ENCODE measurements around the gene SMAD3. TPM values are rescaled to one million over a fixed set of nuclear protein-coding genes. Genes with fewer than 3 reads are reported as not detected.
"Not testable (repeated sequence)": the region's sequence is repeated elsewhere in the genome, so short reads cannot be mapped to it uniquely, and the experiment has no call there.

Gene SMAD3
- total RNA-seq, 1 donor from 2014 or later: 89.3 TPM

DNA sequence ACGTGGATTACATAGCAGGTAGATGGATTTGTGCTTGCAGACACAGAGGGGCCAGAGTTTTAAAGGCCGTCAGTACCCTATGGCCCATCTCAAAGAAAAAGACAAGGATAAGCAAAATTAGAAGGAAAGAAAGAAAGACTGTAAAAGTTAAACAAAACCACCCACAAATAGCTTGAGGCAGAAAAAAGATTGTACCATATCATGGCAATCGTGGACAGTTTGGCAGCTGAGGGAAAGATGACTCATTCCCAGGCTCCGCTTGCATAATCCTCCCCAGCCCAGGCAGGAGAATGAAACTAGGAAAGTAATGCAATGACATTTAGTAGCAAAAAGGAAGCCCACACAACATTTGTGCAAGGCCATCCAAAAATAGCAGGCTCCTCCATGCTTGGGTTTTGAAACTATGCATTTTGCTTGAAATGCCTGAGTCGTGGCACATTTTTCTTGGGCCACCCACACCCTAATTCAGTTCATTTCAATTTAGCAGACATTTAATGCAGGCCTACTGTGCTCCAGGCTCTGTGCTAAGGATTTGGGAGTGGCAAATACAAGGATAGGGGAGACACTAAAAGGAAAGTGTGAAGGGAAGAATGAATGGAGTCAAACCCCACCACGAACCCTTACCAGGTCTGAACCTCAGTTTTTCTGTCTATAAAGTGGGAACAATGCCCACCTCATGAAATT is 40.9 kb upstream of the SMAD3 start:
- TF ChIP-seq CTCF (IDR thresholded peaks at IDR 0.05): no peak
- no peak overlapping the region for H3K4me3 ChIP-seq
- peaks cover 14 to 27% of the 10 kb centered on the region in 2 donors for H3K4me1 ChIP-seq
- no peaks in the 10 kb centered on the region for H3K9me3 ChIP-seq
- peak; percentile 55 to 93 for DNase-seq (ENCODE audit: low spot score in 2 of 2)
- H3K27me3 ChIP-seq: no peaks in the 10 kb centered on the region
- H3K36me3 ChIP-seq: no peaks in the 10 kb centered on the region
- intact Hi-C loops (cut with DNase I): loop anchor here (1.0 to 2.0 kb wide), 2 partner anchors 20 to 52 kb away; no protein-coding TSS in a partner anchor
- peak overlapping the region; percentile 55 to 60 for H3K27ac ChIP-seq

DNA sequence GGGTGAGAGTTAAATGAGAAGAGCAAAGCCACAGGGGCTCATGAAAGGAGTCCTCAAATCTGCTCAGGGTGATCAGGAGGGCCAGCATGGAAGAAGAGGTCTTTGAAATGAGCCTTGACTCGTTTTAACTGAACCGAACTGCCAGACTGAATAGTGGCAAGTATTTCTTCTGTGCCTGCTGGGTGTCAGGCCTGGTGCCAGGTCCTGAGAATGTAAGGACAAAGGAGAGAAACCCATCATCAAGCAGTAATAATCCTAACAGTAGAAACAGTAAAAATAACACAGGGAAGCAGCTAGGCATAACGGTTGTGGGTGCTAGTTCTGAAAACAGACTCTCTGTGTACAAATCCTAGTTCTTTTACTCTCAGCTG is 40.4 kb upstream of the SMAD3 start:
- intact Hi-C loops (cut with DNase I): loop anchor here (1.0 to 2.0 kb wide), 2 partner anchors 19 to 52 kb away; no protein-coding TSS in a partner anchor
- DNase-seq (ENCODE audit: low spot score in 2 of 2): peak in 1 of 2 donors; percentile 54
- no peak for TF ChIP-seq CTCF (IDR thresholded peaks at IDR 0.05)

DNA sequence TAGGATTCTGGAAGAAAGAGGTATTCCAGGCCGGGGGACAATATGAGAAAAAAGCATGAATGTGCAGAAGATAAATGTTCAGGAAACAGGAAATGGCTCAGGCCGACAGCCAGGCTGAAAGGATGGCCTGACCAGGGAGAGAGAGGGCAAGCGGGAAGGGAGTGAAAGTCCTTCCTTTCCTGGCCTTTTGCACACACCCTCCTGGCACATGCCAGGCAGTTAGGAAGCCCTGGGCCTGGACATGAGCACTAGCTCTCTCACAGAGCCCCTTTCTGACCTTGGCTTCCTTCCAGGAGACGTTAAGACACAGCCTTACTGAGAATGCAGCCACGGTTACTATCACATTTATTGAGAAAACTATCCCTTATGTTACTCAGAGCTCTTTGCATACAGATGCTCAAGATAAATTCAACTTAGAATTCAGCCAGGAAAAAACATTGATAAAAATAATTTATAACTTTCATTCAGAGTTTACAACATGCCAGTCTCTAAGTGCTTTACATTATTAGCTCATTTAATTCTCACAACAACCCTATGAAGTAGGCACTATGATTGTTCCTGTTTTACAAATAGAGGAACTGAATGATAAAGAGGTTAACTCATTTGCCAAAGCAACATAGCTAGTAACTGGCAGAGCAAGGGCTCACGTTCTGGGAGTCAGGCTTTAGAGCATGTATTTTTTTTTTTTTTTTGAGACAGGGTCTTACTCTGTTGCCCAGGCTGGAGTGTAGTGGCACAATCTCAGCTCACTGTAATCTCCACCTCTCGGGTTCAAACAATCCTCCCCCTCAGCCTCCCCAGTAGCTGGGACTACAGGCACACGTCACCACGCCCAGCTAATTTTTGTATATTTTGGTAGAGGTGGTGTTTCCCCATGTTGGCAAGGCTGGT is 39.4 kb upstream of the SMAD3 start:
- H3K9me3 ChIP-seq: no peaks in the 10 kb centered on the region
- no peaks in the 10 kb centered on the region for H3K36me3 ChIP-seq
- peaks cover 14 to 27% of the 10 kb centered on the region in 2 donors for H3K4me1 ChIP-seq
- H3K27me3 ChIP-seq: no peaks in the 10 kb centered on the region
- peak overlapping the region; percentile 55 to 60 for H3K27ac ChIP-seq
- DNase-seq (ENCODE audit: low spot score in 2 of 2): peak in 1 of 2 donors; percentile 70
- no peak for TF ChIP-seq CTCF (IDR thresholded peaks at IDR 0.05)
- intact Hi-C loops (cut with DNase I): loop anchor here (2.0 kb wide), 1 partner anchor 51 kb away; no protein-coding TSS in a partner anchor
- no peak overlapping the region for H3K4me3 ChIP-seq

More for the DNA sequence above, 40.4 kb upstream of the SMAD3 start:
- H3K4me3 ChIP-seq: no peak overlapping the region
- H3K36me3 ChIP-seq: no peaks in the 10 kb centered on the region
- no peaks in the 10 kb centered on the region for H3K9me3 ChIP-seq
- peak overlapping the region; percentile 55 to 60 for H3K27ac ChIP-seq
- H3K4me1 ChIP-seq: peaks cover 14 to 27% of the 10 kb centered on the region in 2 donors
- H3K27me3 ChIP-seq: no peaks in the 10 kb centered on the region

GRCh38 chr15:67026610-67026967 is 38.8 kb upstream of the SMAD3 start:
- peak overlapping the region; percentile 55 to 60 for H3K27ac ChIP-seq
- intact Hi-C loops (cut with DNase I): no loop called here
- H3K36me3 ChIP-seq: no peaks in the 10 kb centered on the region
- peaks cover 14 to 27% of the 10 kb centered on the region in 2 donors for H3K4me1 ChIP-seq
- TF ChIP-seq CTCF (IDR thresholded peaks at IDR 0.05): no peak
- H3K4me3 ChIP-seq: no peak overlapping the region
- H3K27me3 ChIP-seq: no peaks in the 10 kb centered on the region
- no peaks in the 10 kb centered on the region for H3K9me3 ChIP-seq
- no peak for DNase-seq (ENCODE audit: low spot score in 2 of 2)

DNA sequence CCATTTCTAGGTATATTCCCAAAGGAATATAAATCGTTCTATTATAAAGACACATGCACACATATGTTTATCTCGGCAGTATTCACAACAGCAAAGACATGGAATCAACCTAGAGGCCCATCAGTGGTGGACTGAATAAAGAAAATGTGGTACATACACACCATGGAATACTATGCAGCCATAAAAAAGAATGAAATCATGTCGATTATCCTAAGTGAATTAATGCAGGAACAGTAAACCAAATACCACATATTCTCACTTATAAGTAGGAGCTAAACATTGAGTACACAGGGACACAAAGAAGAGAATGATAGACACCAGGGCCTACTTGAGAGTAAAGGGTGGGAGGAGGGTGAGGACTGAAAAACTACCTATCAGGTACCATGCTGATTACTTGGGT is 37.0 kb upstream of the SMAD3 start:
- H3K36me3 ChIP-seq; H3K27ac ChIP-seq; intact Hi-C loops (cut with DNase I); H3K27me3 ChIP-seq; DNase-seq (ENCODE audit: low spot score in 2 of 2); H3K9me3 ChIP-seq; H3K4me3 ChIP-seq: not testable (repeated sequence)
- peaks cover 16 to 31% of the 10 kb centered on the region in 2 donors for H3K4me1 ChIP-seq
